NCI-H524 treated with DMSO at 0.1 percent for 48 hours (cell line): Measurements from ENCODE around the gene ALG8.
"Not testable (repeated sequence)": the region's sequence is repeated elsewhere in the genome, so short reads cannot be mapped to it uniquely, and the experiment has no call there.

ENCODE experiments used
- DNase-seq: peaks from one replicate; lab custom pipeline; 2025; lab: John Stamatoyannopoulos, UW

ALG8 gene

GRCh38 chr11:78100261-78100660 is 39.2 kb downstream of the ALG8 start:
- DNase-seq: no peak

GRCh38 chr11:78099666-78100065 is 39.8 kb downstream of the ALG8 start:
- no peak for DNase-seq

- DNase-seq: no peak
Measured at GRCh38 chr11:78097666-78098385, 41.6 kb downstream of the ALG8 start.

GRCh38 chr11:78094250-78094649 is 45.2 kb downstream of the ALG8 start:
- DNase-seq: no peak

GRCh38 chr11:78086521-78087074 is 52.8 kb downstream of the ALG8 start:
- not testable (repeated sequence) for DNase-seq

GRCh38 chr11:78085972-78086371 is 53.5 kb downstream of the ALG8 start:
- DNase-seq: no peak

GRCh38 chr11:78084506-78084905 is 54.9 kb downstream of the ALG8 start:
- DNase-seq: not testable (repeated sequence)

GRCh38 chr11:78083021-78083420 is 56.4 kb downstream of the ALG8 start:
- DNase-seq: no peak

- DNase-seq: no peak
Measured at GRCh38 chr11:78082146-78082545, 57.3 kb downstream of the ALG8 start.

GRCh38 chr11:78081583-78081982 is 57.8 kb downstream of the ALG8 start:
- DNase-seq: no peak

GRCh38 chr11:78080818-78081495 is 58.5 kb downstream of the ALG8 start:
- no peak for DNase-seq

GRCh38 chr11:78080084-78080817 is 59.2 kb downstream of the ALG8 start:
- DNase-seq: no peak

GRCh38 chr11:78079232-78080083 is 60.0 kb downstream of the ALG8 start, which contains the start of gene NDUFC2:
Gene NDUFC2 (minus strand): TSS chr11:78079862. CDS start chr11:78079744, 118 bp downstream.
- DNase-seq: peak; percentile 14

- no peak for DNase-seq
Measured at GRCh38 chr11:78078218-78079167, 60.9 kb downstream of the ALG8 start.

- DNase-seq: not testable (repeated sequence)
Measured at GRCh38 chr11:78077592-78077991, 61.8 kb downstream of the ALG8 start.

GRCh38 chr11:78076733-78077403 is 62.6 kb downstream of the ALG8 start:
- no peak for DNase-seq

- DNase-seq: no peak
Measured at GRCh38 chr11:78074756-78075155, 64.7 kb downstream of the ALG8 start.

- no peak for DNase-seq
Measured at GRCh38 chr11:78072455-78072854, 67.0 kb downstream of the ALG8 start.

GRCh38 chr11:78071717-78072116 is 67.7 kb downstream of the ALG8 start:
- DNase-seq: no peak

- no peak for DNase-seq
Measured at GRCh38 chr11:78070621-78071020, 68.8 kb downstream of the ALG8 start.
